OCI-LY7 (cell line): ENCODE results near the gene ADCY5.

Source experiments
- CTCF ChIP-seq: fragments of 200-600 bp; sonication (generic); conservative IDR thresholded peaks from 2 replicates; pipeline ENCODE4 v1.5.1; 2014; ENCODE audit warnings: mild to moderate bottlenecking, antibody characterized with exemption, low read length, moderate library complexity, mixed read lengths
- EZH2phosphoT487 ChIP-seq: fragments of 200-600 bp; sonication (generic); IDR thresholded peaks from 2 replicates; pipeline ENCODE4 v1.6.1; 2018; ENCODE audit warnings: low read depth, borderline replicate concordance, mild to moderate bottlenecking, mixed run types, antibody characterized with exemption, low read length, moderate library complexity, mixed read lengths

GRCh38 chr3:123331651-123332050, 117.2 kb downstream of the ADCY5 start:
- TF ChIP-seq CTCF (no peak), EZH2phosphoT487 (no peak)
